Measurements from ENCODE around the gene PPP1R3D.

- no peak for TF ChIP-seq CTCF (IDR thresholded peaks at IDR 0.05)
- TF ChIP-seq POLR2A (IDR thresholded peaks at IDR 0.05) = no peak
These were observed 7.3 kb upstream of the PPP1R3D start for GRCh38 chr20:59947376-59947775.
